ENCODE measurements around the gene HIBADH. TPM values are rescaled to one million over a fixed set of nuclear protein-coding genes. Genes with fewer than 3 reads are reported as not detected.
"Not testable (repeated sequence)": the region's sequence is repeated elsewhere in the genome, so short reads cannot be mapped to it uniquely, and the experiment has no call there.

The HIBADH gene
- total and polyA plus RNA-seq, 2 experiments from 2014 or later, result 62.5 to 83.8 TPM

GRCh38 chr7:27585781-27586447 is 76.8 kb downstream of the HIBADH start:
- no peak overlapping the region for H3K27ac ChIP-seq
- no peak for TF ChIP-seq CTCF (IDR thresholded peaks at IDR 0.05; ENCODE audit: low read depth, low read length)

GRCh38 chr7:27581906-27582305 is 80.8 kb downstream of the HIBADH start:
- no peak overlapping the region for H3K4me3 ChIP-seq
- DNase-seq (ENCODE audit: low read depth in 1 of 2, low spot score in 1 of 2), result no peak
- no peak overlapping the region for H3K27ac ChIP-seq
- no peaks in the 10 kb centered on the region for H3K27me3 ChIP-seq
- no peaks in the 10 kb centered on the region for H3K9me3 ChIP-seq (ENCODE audit: low read depth)
- no peaks in the 10 kb centered on the region for H3K36me3 ChIP-seq
- no peaks in the 10 kb centered on the region for H3K4me1 ChIP-seq (ENCODE audit: low read depth)
- TF ChIP-seq CTCF (IDR thresholded peaks at IDR 0.05; ENCODE audit: low read depth, low read length), result no peak

More at GRCh38 chr7:27585781-27586447, 76.8 kb downstream of the HIBADH start:
- Histone ChIP-seq H3K27me3 (no peaks in the 10 kb centered on the region), H3K36me3 (no peaks in the 10 kb centered on the region), H3K4me1 (ENCODE audit: low read depth) (no peaks in the 10 kb centered on the region), H3K4me3 (no peak overlapping the region), H3K9me3 (ENCODE audit: low read depth) (no peaks in the 10 kb centered on the region)
- peak in 1 of 2 donors; percentile 67 for DNase-seq (ENCODE audit: low read depth in 1 of 2, low spot score in 1 of 2)

GRCh38 chr7:27581119-27581518 is 81.6 kb downstream of the HIBADH start:
- no peaks in the 10 kb centered on the region for H3K4me1 ChIP-seq (ENCODE audit: low read depth)
- TF ChIP-seq CTCF (IDR thresholded peaks at IDR 0.05; ENCODE audit: low read depth, low read length), result no peak
- no peaks in the 10 kb centered on the region for H3K9me3 ChIP-seq (ENCODE audit: low read depth)
- no peaks in the 10 kb centered on the region for H3K27me3 ChIP-seq
- no peak overlapping the region for H3K4me3 ChIP-seq
- no peak for DNase-seq (ENCODE audit: low read depth in 1 of 2, low spot score in 1 of 2)
- no peaks in the 10 kb centered on the region for H3K36me3 ChIP-seq
- no peak overlapping the region for H3K27ac ChIP-seq

GRCh38 chr7:27579565-27579964 is 83.1 kb downstream of the HIBADH start:
- H3K27me3 ChIP-seq, result no peaks in the 10 kb centered on the region
- H3K27ac ChIP-seq, result no peak overlapping the region
- no peaks in the 10 kb centered on the region for H3K9me3 ChIP-seq (ENCODE audit: low read depth)
- no peaks in the 10 kb centered on the region for H3K36me3 ChIP-seq
- no peak for TF ChIP-seq CTCF (IDR thresholded peaks at IDR 0.05; ENCODE audit: low read depth, low read length)
- H3K4me3 ChIP-seq, result no peak overlapping the region
- H3K4me1 ChIP-seq (ENCODE audit: low read depth), result no peaks in the 10 kb centered on the region
- no peak for DNase-seq (ENCODE audit: low read depth in 1 of 2, low spot score in 1 of 2)

- not testable (repeated sequence) for H3K4me1 ChIP-seq (ENCODE audit: low read depth); DNase-seq (ENCODE audit: low read depth in 1 of 2, low spot score in 1 of 2); H3K27me3 ChIP-seq; H3K27ac ChIP-seq; H3K4me3 ChIP-seq; H3K9me3 ChIP-seq (ENCODE audit: low read depth); H3K36me3 ChIP-seq
Observed at GRCh38 chr7:27578169-27578568, 84.5 kb downstream of the HIBADH start.

- peak; percentile 53 for TF ChIP-seq CTCF (IDR thresholded peaks at IDR 0.05; ENCODE audit: low read depth, low read length)
- Histone ChIP-seq H3K4me3 (no peak overlapping the region), H3K36me3 (no peaks in the 10 kb centered on the region), H3K27me3 (no peaks in the 10 kb centered on the region), H3K9me3 (ENCODE audit: low read depth) (no peaks in the 10 kb centered on the region), H3K4me1 (ENCODE audit: low read depth) (no peaks in the 10 kb centered on the region), H3K27ac (no peak overlapping the region)
- peak; percentile 62 to 63 for DNase-seq (ENCODE audit: low read depth in 1 of 2, low spot score in 1 of 2)
Observed at GRCh38 chr7:27576360-27576944, 86.2 kb downstream of the HIBADH start.
